OCI-LY3 (cell line): ENCODE results near the gene ZNF318.
"Not testable (repeated sequence)": the region's sequence is repeated elsewhere in the genome, so short reads cannot be mapped to it uniquely, and the experiment has no call there.

Experiments used
- EZH2phosphoT487 ChIP-seq: fragments of 200-600 bp; shearing (Covaris generic); IDR thresholded peaks from 2 replicates; pipeline ENCODE4 v1.6.1; 2018; ENCODE audit warnings: antibody characterized with exemption, mixed run types, low read depth
- TF ChIP-seq, protein P1 (sequence below): fragments of 200-600, 300-600 bp; sonication (generic); IDR thresholded peaks from 2 replicates; pipeline ENCODE4 v1.5.1; 2014; ENCODE audit warnings: antibody characterized with exemption, low read length, low read depth

DNA sequence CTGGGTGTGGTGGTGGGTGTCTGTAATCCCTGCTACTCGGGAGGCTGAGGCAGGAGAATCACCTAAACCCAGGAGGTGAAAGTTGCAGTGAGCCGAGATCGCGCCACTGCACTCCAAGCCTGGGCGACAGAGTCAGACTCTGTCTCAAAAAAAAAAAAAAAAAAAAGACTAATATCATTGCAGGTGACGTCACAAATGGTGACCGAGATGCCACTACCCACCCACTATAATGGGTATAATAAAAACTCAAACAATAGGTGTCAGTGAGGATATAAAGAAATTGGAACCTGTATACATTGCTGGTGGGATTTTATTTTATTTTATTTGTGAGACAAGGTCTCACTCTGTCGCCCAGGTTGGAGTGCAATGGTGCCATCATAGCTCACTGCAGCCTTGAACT lies 45.8 kb upstream of the ZNF318 start:
- TF ChIP-seq, protein P1, sequence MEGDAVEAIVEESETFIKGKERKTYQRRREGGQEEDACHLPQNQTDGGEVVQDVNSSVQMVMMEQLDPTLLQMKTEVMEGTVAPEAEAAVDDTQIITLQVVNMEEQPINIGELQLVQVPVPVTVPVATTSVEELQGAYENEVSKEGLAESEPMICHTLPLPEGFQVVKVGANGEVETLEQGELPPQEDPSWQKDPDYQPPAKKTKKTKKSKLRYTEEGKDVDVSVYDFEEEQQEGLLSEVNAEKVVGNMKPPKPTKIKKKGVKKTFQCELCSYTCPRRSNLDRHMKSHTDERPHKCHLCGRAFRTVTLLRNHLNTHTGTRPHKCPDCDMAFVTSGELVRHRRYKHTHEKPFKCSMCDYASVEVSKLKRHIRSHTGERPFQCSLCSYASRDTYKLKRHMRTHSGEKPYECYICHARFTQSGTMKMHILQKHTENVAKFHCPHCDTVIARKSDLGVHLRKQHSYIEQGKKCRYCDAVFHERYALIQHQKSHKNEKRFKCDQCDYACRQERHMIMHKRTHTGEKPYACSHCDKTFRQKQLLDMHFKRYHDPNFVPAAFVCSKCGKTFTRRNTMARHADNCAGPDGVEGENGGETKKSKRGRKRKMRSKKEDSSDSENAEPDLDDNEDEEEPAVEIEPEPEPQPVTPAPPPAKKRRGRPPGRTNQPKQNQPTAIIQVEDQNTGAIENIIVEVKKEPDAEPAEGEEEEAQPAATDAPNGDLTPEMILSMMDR: not testable (repeated sequence)
- TF ChIP-seq EZH2phosphoT487: not testable (repeated sequence)
